Breast epithelium (tissue), 4 donors: ENCODE measurements around the gene ALDH3A1. TPM values are rescaled to one million over a fixed set of nuclear protein-coding genes. Genes with fewer than 3 reads are reported as not detected.

Experiments used
- DNase-seq, 2 donors: peaks; one replicate each; pipeline ENCODE4 v3.0.0-alpha.2; 2019; ENCODE audit warnings: low spot score in 2 of 2
- H3K27ac ChIP-seq, 2 donors: fragments of 200-600 bp; sonication (generic) in 1 of 2; one replicate each; pipeline ENCODE4 v1.5.1; 2016 to 2019; ENCODE audit warnings: mild to moderate bottlenecking in 1 of 2
- H3K27me3 ChIP-seq, 2 donors: fragments of 200-600 bp; sonication (generic) in 1 of 2; one replicate each; pipeline versions ENCODE4 v1.5.1 to v1.6.0; 2017 to 2019; ENCODE audit warnings: control low read depth in 1 of 2, mild to moderate bottlenecking in 1 of 2
- H3K36me3 ChIP-seq: fragments of 200-600 bp; one replicate; pipeline ENCODE4 v1.5.1; 2019
- H3K4me1 ChIP-seq, 2 donors: fragments of 200-600 bp; sonication (generic); one replicate each; pipeline ENCODE4 v1.5.1; 2016 to 2019; ENCODE audit warnings: control low read depth in 1 of 2
- H3K4me3 ChIP-seq, 3 donors: fragments of 200-600 bp; sonication (generic); 1 replicate in 2 of 3; 2 replicates in 1 of 3; pipeline ENCODE4 v1.5.1; 2016 to 2019; ENCODE audit warnings: mild to moderate bottlenecking in 3 of 3, moderate library complexity in 2 of 3
- H3K9me3 ChIP-seq, 2 donors: fragments of 200-600 bp; sonication (generic) in 1 of 2; one replicate each; pipeline ENCODE4 v1.5.1; 2016 to 2019; ENCODE audit warnings: control low read depth in 1 of 2
- CTCF ChIP-seq, 3 donors: fragments of 450-650 bp; IDR thresholded peaks; one replicate each; pipeline ENCODE4 v1.5.1; 2016 to 2017; ENCODE audit warnings: antibody characterized with exemption in 3 of 3, mild to moderate bottlenecking in 3 of 3, moderate library complexity in 3 of 3
- POLR2A ChIP-seq: fragments of 450-650 bp; IDR thresholded peaks from one replicate; pipeline ENCODE4 v1.6.1; 2016; ENCODE audit warnings: antibody characterized with exemption, mild to moderate bottlenecking, moderate library complexity
- POLR2AphosphoS5 ChIP-seq, 3 donors: sonication (generic); formaldehyde crosslinking; IDR thresholded peaks; one replicate each; pipeline ENCODE4 v1.6.1; 2017; ENCODE audit warnings: antibody characterized with exemption in 3 of 3
- intact Hi-C: fragments of 100-400 bp; cut with DNase I; formaldehyde crosslinking; loops from one replicate; pipeline ENCODE4 v1.15.1; 2023; ENCODE audit warnings: low total_unique reads
- total RNA-seq, 3 donors: library from RNA; depleted of rRNA; stranded (reverse); fragments of >200 nt; gene quantifications; one replicate each; pipeline ENCODE4 v1.1.0, GENCODE V29; 2016

The ALDH3A1 gene
- total RNA-seq, 3 donors from 2014 or later = 1.1 to 5.6 (median 2.0) TPM

GRCh38 chr17:19785854-19786253, 37.8 kb upstream of the ALDH3A1 start:
- Histone ChIP-seq H3K4me1 (no peaks in the 10 kb centered on the region), H3K27me3 (no peaks in the 10 kb centered on the region), H3K4me3 (no peak overlapping the region), H3K9me3 (no peaks in the 10 kb centered on the region), H3K27ac (no peak overlapping the region), H3K36me3 (no peaks in the 10 kb centered on the region)
- DNase-seq = no peak
- TF ChIP-seq POLR2AphosphoS5 (IDR thresholded peaks at IDR 0.05) (no peak), CTCF (IDR thresholded peaks at IDR 0.05) (no peak), POLR2A (no peak)
- intact Hi-C loops = no loop called here

- Histone ChIP-seq H3K27me3 (no peaks in the 10 kb centered on the region), H3K4me1 (no peaks in the 10 kb centered on the region), H3K9me3 (no peaks in the 10 kb centered on the region), H3K27ac (no peak overlapping the region), H3K36me3 (no peaks in the 10 kb centered on the region), H3K4me3 (no peak overlapping the region)
- no peak for TF ChIP-seq POLR2AphosphoS5 (IDR thresholded peaks at IDR 0.05)
- no peak for TF ChIP-seq POLR2A
- TF ChIP-seq CTCF (IDR thresholded peaks at IDR 0.05) = no peak
- intact Hi-C loops = no loop called here
- no peak for DNase-seq
These were observed 33.7 kb upstream of the ALDH3A1 start for GRCh38 chr17:19781488-19782458.

GRCh38 chr17:19780846-19781245, 32.7 kb upstream of the ALDH3A1 start:
- no peaks in the 10 kb centered on the region for H3K4me1 ChIP-seq
- TF ChIP-seq POLR2A (no peak), CTCF (IDR thresholded peaks at IDR 0.05) (no peak), POLR2AphosphoS5 (IDR thresholded peaks at IDR 0.05) (no peak)
- H3K9me3 ChIP-seq = no peaks in the 10 kb centered on the region
- no peaks in the 10 kb centered on the region for H3K27me3 ChIP-seq
- no peak overlapping the region for H3K27ac ChIP-seq
- no peak for DNase-seq
- H3K36me3 ChIP-seq = no peaks in the 10 kb centered on the region
- intact Hi-C loops = no loop called here
- H3K4me3 ChIP-seq = no peak overlapping the region

- H3K9me3 ChIP-seq = no peaks in the 10 kb centered on the region
- H3K27me3 ChIP-seq = no peaks in the 10 kb centered on the region
- no peak for DNase-seq
- H3K4me1 ChIP-seq = no peaks in the 10 kb centered on the region
- intact Hi-C loops = no loop called here
- no peaks in the 10 kb centered on the region for H3K36me3 ChIP-seq
- no peak overlapping the region for H3K4me3 ChIP-seq
- no peak overlapping the region for H3K27ac ChIP-seq
- no peak for TF ChIP-seq POLR2AphosphoS5 (IDR thresholded peaks at IDR 0.05)
- TF ChIP-seq CTCF (IDR thresholded peaks at IDR 0.05) = no peak
- TF ChIP-seq POLR2A = no peak
These were observed 25.4 kb upstream of the ALDH3A1 start for GRCh38 chr17:19773534-19773933.

GRCh38 chr17:19771971-19772630, 24.0 kb upstream of the ALDH3A1 start:
- DNase-seq = no peak
- Histone ChIP-seq H3K4me1 (no peaks in the 10 kb centered on the region), H3K4me3 (no peak overlapping the region), H3K27ac (peak overlapping the region in 1 of 2 donors; percentile 72), H3K27me3 (no peaks in the 10 kb centered on the region), H3K36me3 (no peaks in the 10 kb centered on the region), H3K9me3 (no peaks in the 10 kb centered on the region)
- TF ChIP-seq POLR2AphosphoS5 (IDR thresholded peaks at IDR 0.05) (no peak), CTCF (IDR thresholded peaks at IDR 0.05) (no peak), POLR2A (no peak)
- intact Hi-C loops = no loop called here
